WTC11 (cell line): ENCODE data around the gene B3GALNT1. TPM values are rescaled to one million over a fixed set of nuclear protein-coding genes. Genes with fewer than 3 reads are reported as not detected.
A peak's percentile ranks its signal among the peaks of the same experiment; 100 is the strongest.

Experiments used
- ATAC-seq: fragments of 200-7000 bp; cut with Tn5 transposase; 2 replicates; pipeline ENCODE4 v1.10.0; 2021; ENCODE audit warnings: mild to moderate bottlenecking, moderate library complexity
- CTCF ChIA-PET: fragments of 300-600 bp; sonication (Branson Sonifier 250); formaldehyde crosslinking; loops from one replicate; lab custom pipeline; 2021; ENCODE audit warnings: antibody characterized with exemption; lab: Charles Lee
- POLR2A ChIA-PET: fragments of 350-600 bp; sonication (Branson Sonifier 250); formaldehyde crosslinking; loops from one replicate; lab custom pipeline; 2021; ENCODE audit warnings: antibody characterized with exemption; lab: Charles Lee
- DNase-seq: peaks from one replicate; pipeline ENCODE4 v3.0.0; 2021; ENCODE audit warnings: low spot score
- H3K27ac Mint-ChIP-seq: 2 replicates; pipeline ENCODE4 v1.8.0; 2021; ENCODE audit warnings: mixed read lengths
- H3K27me3 Mint-ChIP-seq: 2 replicates; pipeline ENCODE4 v1.8.0; 2021; ENCODE audit warnings: low read depth, mild to moderate bottlenecking, moderate library complexity, mixed read lengths
- H3K36me3 Mint-ChIP-seq: 2 replicates; pipeline ENCODE4 v1.8.0; 2021; ENCODE audit warnings: mixed read lengths
- H3K4me1 Mint-ChIP-seq: 2 replicates; pipeline ENCODE4 v1.8.0; 2022; ENCODE audit warnings: mixed read lengths
- H3K4me3 Mint-ChIP-seq: 2 replicates; pipeline ENCODE4 v1.8.0; 2021; ENCODE audit warnings: mild to moderate bottlenecking, moderate library complexity, mixed read lengths
- H3K9me3 Mint-ChIP-seq: 2 replicates; pipeline ENCODE4 v1.8.0; 2021; ENCODE audit warnings: mixed read lengths
- ATF6 ChIP-seq: sonication (generic); formaldehyde crosslinking; IDR thresholded peaks from 2 replicates; pipeline ENCODE4 v1.8.1; 2023; ENCODE audit warnings: mild to moderate bottlenecking, missing genetic modification reagents
- CREB1 ChIP-seq: sonication (generic); formaldehyde crosslinking; IDR thresholded peaks from 2 replicates; pipeline ENCODE4 v1.8.0; 2023; ENCODE audit warnings: mild to moderate bottlenecking, missing genetic modification reagents
- CTCF ChIP-seq: fragments of 200-600 bp; IDR thresholded peaks from 2 replicates; pipeline ENCODE4 v1.8.0; 2022; ENCODE audit warnings: antibody characterized with exemption
- FOXK1 ChIP-seq: sonication (generic); formaldehyde crosslinking; IDR thresholded peaks from 2 replicates; pipeline ENCODE4 v1.8.0; 2022; ENCODE audit warnings: mild to moderate bottlenecking, moderate library complexity, missing genetic modification reagents
- HMGXB4 ChIP-seq: sonication (generic); formaldehyde crosslinking; IDR thresholded peaks from 2 replicates; pipeline ENCODE4 v1.8.1; 2023; ENCODE audit warnings: mild to moderate bottlenecking, moderate library complexity, missing genetic modification reagents
- IRF2 ChIP-seq: sonication (generic); formaldehyde crosslinking; IDR thresholded peaks from 2 replicates; pipeline ENCODE4 v1.8.0; 2022; ENCODE audit warnings: low read depth, missing genetic modification reagents, borderline replicate concordance
- KAT7 ChIP-seq: sonication (generic); formaldehyde crosslinking; IDR thresholded peaks from 2 replicates; pipeline ENCODE4 v1.8.1; 2023; ENCODE audit warnings: missing genetic modification reagents, mild to moderate bottlenecking, borderline replicate concordance
- NFE2L1 ChIP-seq: sonication (generic); formaldehyde crosslinking; IDR thresholded peaks from 2 replicates; pipeline ENCODE4 v1.8.1; 2023; ENCODE audit warnings: missing genetic modification reagents
- PREB ChIP-seq: sonication (generic); formaldehyde crosslinking; IDR thresholded peaks from 2 replicates; pipeline ENCODE4 v1.8.1; 2022; ENCODE audit warnings: mild to moderate bottlenecking, missing genetic modification reagents, moderate library complexity, borderline replicate concordance
- RELA ChIP-seq: sonication (generic); formaldehyde crosslinking; IDR thresholded peaks from 2 replicates; pipeline ENCODE4 v1.8.1; 2022; ENCODE audit warnings: missing genetic modification reagents, mild to moderate bottlenecking, borderline replicate concordance
- SOX15 ChIP-seq: fragments of 250-450 bp; sonication (Bioruptor Pico); IDR thresholded peaks from 2 replicates; pipeline ENCODE4 v1.9.0; 2021; ENCODE audit warnings: mild to moderate bottlenecking
- STAT6 ChIP-seq: sonication (generic); formaldehyde crosslinking; conservative IDR thresholded peaks from 2 replicates; pipeline ENCODE4 v1.8.1; 2023; ENCODE audit warnings: mild to moderate bottlenecking, low read depth, missing genetic modification reagents, moderate library complexity
- TCF7 ChIP-seq: sonication (generic); formaldehyde crosslinking; IDR thresholded peaks from 2 replicates; pipeline ENCODE4 v1.8.0; 2022; ENCODE audit warnings: mild to moderate bottlenecking, low read depth, missing genetic modification reagents, moderate library complexity
- TEAD1 ChIP-seq: sonication (generic); formaldehyde crosslinking; IDR thresholded peaks from 2 replicates; pipeline ENCODE4 v1.8.0; 2022; ENCODE audit warnings: mild to moderate bottlenecking, missing genetic modification reagents
- total RNA-seq: library from RNA; stranded (reverse); gene quantifications from 3 replicates; pipeline ENCODE4 v1.2.3, GENCODE V29; 2021

B3GALNT1 gene
- total RNA-seq, 1 experiment from 2014 or later: 4.2 TPM

GRCh38 chr3:161096771-161097367 is 8.3 kb downstream of the B3GALNT1 start:
- Mint-ChIP-seq H3K4me1 (no peaks in the 10 kb centered on the region), H3K4me3 (no peak overlapping the region), H3K27ac (no peak overlapping the region), H3K9me3 (no peaks in the 10 kb centered on the region), H3K36me3 (peaks cover 3% of the 10 kb centered on the region; the same call in 1 of the 2 replicates), H3K27me3 (no peaks in the 10 kb centered on the region)
- TF ChIP-seq TEAD1 (no peak), CTCF (0 out of 2 replicates have a peak, but pooled peaks have one; percentile 22), NFE2L1 (no peak)
- POLR2A ChIA-PET: no interaction called here
- ATAC-seq (peak; percentile 95), DNase-seq (peak; percentile 36)
- CTCF ChIA-PET: interaction anchor here (0.6 to 2.6 kb wide), 10 partner anchors 9 to 326 kb away, joined by 3 to 7 read pairs (median 4); no protein-coding TSS in a partner anchor

GRCh38 chr3:161093895-161094294 is 11.3 kb downstream of the B3GALNT1 start:
- CTCF ChIA-PET: interaction anchor here (1.4 kb wide), 1 partner anchor 330 kb away, joined by 3 read pairs; no protein-coding TSS in a partner anchor
- no peaks in the 10 kb centered on the region for H3K4me1 Mint-ChIP-seq
- no peaks in the 10 kb centered on the region for H3K36me3 Mint-ChIP-seq
- TF ChIP-seq TCF7 (CRISPR knock-in tag) (no peak), HMGXB4 (no peak), STAT6 (CRISPR knock-in tag) (no peak), PREB (no peak), FOXK1 (CRISPR knock-in tag) (no peak), KAT7 (CRISPR knock-in tag) (no peak), NFE2L1 (no peak), RELA (no peak), ATF6 (CRISPR knock-in tag) (no peak), CREB1 (CRISPR knock-in tag) (no peak), SOX15 (CRISPR knock-in tag) (no peak), IRF2 (CRISPR knock-in tag) (no peak)
- H3K4me3 Mint-ChIP-seq: no peak overlapping the region
- ATAC-seq: no peak
- H3K27ac Mint-ChIP-seq: no peak overlapping the region
- no peaks in the 10 kb centered on the region for H3K27me3 Mint-ChIP-seq
- DNase-seq: no peak
- POLR2A ChIA-PET: no interaction called here
- no peaks in the 10 kb centered on the region for H3K9me3 Mint-ChIP-seq
